Erythroblast (primary cell): ENCODE measurements around the gene ZNF414.

ENCODE experiments used
- GATA1 ChIP-seq: IDR thresholded peaks from 2 replicates; pipeline ENCODE4 v1.6.1; 2011; ENCODE audit warnings: low read depth, mild to moderate bottlenecking, control low read depth, low read length, moderate library complexity
- POLR2A ChIP-seq: IDR thresholded peaks from 2 replicates; pipeline ENCODE4 v1.6.1; 2011; ENCODE audit warnings: mild to moderate bottlenecking, low read length

DNA sequence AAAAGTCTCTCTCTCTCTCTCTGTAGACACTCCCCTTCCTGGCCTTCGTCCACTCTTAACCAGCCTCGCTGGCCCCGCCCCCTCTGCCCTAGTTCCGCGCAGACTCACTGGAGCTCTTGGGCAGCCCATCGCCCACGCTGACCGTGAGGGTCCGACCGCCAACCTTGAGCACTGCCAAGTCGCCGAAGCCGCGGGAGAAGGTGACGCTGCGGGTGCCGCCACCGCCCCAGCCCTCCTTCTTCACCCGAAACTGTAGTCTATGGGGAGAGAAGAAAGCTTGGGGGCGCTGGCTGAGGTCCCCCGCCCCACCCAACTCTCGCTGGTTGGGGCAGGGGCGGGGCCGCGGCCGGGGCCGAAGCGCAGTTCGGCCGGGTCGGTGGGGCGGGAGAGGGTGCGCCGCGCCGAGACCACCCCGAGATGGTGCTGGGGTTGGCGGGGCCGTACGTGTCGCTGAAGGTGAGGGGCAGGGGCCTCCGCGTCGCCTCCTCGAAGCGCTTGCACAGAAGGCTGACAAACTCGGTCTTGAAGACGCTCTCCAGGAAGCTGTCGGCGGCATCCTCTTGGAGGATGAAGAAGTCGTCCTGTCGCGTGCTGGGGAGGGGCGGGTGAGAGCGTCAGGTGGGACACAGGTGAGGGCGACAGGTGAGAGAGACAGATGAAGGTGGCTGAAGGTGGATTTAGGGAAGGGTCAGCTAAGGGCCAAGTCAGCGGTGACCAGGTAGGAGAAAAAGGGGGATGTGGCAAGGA lies 12.6 kb upstream of the ZNF414 start:
- TF ChIP-seq POLR2A (no peak), GATA1 (no peak)
